NT2/D1 (cell line): ENCODE data around the gene KCNG4.

Source experiments
- YY1 ChIP-seq: IDR thresholded peaks from 2 replicates; pipeline ENCODE4 v1.6.1; 2011; ENCODE audit not compliant: insufficient read length, insufficient read depth
- ZNF274 ChIP-seq: IDR thresholded peaks from 2 replicates; pipeline ENCODE4 v1.6.1; 2011; ENCODE audit warnings: mild to moderate bottlenecking, low read depth, low read length

GRCh38 chr16:84245956-84246678, 6.3 kb upstream of the KCNG4 start:
- TF ChIP-seq ZNF274 (no peak), YY1 (no peak)
